Islet of Langerhans (tissue), 1 donor: Measurements from ENCODE around the gene TRAF3IP3.
"Not testable (repeated sequence)": the region's sequence is repeated elsewhere in the genome, so short reads cannot be mapped to it uniquely, and the experiment has no call there.

Source experiments
- FAIRE-seq: peaks from one replicate; lab custom pipeline; 2011; peaks lifted over from hg19 to GRCh38; lab: Jason Lieb, UNC

TRAF3IP3 gene

DNA sequence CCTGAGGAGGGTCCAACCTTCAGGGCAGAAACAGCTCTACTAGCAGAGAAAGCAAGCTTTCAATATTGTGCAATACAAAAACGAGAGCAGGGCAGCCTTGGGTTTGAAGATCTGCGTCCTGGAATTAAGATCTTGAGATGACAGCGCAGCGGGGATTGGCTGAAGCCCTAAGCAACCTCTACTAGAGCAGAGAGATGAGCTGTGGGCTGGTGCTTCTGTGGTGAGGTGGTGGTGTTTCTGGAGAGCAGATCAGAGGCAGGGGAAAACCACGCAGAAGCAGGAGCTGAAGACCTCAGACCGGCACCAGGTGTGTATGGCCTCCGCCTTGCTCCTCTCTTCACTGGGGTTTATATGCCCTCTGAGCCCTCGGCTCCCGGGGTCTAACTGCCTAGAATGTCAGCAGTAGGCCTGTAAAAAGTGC, 12.5 kb downstream of the TRAF3IP3 start:
- FAIRE-seq: no peak

DNA sequence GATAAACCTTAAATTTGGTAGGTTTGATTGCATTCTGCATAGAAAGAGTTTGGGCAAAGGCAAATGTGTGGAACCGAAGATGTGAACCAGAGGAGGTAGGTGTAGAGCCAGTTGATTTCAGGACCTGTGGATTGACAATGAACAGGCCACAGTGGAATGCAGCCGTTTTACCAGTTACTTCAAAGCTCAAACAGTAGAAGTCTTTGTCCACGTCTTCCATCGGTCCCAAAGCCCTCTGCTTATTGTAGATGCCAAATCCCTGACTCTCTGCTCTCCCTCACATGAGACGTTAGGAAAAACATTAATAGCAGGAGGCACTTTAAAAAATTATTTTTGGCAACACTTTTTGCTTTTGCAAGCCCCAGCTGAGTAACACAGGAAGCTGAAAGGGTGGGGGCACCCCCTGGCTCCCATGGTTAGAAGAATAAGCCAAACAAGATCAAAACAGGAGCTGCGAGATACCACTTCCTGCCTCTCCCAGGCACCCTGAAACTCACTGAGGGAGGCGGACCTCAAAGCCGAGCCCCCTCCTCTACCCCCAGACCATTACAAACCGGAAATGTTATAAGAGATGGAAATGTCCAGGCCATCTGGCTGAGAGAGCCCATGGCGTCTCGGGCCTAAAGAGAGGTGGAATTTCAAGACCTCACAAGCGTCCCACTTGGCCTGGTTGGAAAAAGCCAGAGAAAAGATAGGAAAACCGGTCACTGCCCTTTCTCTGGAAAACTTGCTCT, 13.5 kb downstream of the TRAF3IP3 start:
- FAIRE-seq: no peak

DNA sequence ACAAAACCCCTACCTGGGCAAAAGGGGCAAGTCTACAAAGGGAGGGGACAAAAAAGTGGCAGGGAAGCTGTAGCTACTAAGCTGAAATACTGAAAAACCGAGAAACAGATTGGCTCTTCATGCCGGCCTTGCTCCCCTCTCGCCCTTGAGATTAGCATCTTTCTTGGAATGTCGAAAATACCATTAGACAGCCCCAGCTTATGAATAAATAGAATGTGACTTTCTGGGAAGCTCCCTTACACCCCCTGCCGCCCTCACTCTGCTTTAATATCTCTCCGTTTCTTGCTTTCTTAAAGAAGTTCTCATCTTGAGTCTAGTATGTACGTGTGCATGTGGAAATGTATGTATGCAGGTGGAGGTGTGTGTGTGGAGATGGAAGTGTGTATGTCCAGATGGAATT, 14.1 kb downstream of the TRAF3IP3 start:
- FAIRE-seq: no peak

DNA sequence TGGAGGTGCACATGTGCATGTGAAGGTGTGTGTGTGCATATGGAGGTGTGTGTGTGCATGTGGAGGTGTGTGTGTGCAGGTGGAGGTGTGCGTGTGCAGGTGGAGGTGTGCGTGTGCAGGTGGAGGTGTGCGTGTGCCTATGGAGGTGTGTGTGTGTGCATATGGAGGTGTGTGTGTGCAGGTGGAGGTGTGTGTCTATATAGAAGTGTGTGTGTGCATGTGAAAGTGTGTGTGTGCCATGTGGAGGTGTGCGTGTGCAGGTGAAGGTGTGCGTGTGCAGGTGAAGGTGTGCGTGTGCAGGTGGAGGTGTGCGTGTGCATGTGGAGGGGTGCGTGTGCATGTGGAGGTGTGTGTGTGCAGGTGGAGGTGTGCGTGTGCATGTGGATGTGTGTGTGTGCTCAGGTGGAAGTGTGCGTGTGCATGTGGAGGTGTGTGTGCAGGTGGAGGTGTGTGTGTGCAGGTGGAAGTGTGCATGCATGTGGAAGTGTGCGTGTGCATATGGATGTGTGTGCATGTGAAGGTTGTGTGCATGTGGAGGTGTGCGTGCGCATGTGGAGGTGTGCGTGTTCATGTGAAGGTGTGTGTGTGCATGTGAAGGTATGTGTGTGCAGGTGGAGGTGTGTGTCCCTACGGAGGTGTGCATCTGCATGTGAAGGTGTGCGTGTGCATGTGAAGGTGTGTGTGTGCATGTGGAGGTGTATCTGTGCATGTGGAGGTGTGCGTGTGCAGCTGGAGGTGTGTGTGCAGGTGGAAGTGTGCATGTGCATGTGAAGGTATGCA, 15.0 kb downstream of the TRAF3IP3 start:
- FAIRE-seq: no peak

DNA sequence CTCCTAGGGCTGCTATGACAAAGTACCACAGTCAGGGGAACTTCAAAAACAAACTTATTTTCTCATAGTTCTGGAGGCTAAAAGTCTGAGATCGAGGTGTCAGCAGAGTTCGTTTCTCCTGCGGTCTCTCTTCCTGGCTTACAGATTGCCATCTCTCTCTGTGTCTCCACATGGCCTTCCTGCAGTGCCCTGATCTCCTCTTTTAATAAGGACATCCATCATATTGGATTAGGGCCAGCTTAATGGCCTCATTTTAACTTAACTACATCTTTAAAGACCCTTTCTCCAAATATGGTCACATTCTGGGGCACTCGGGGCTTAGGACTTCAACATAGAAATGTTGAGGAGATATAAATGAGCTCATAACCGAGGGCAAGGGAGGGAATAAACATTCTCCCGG, 16.3 kb downstream of the TRAF3IP3 start:
- FAIRE-seq: no peak

DNA sequence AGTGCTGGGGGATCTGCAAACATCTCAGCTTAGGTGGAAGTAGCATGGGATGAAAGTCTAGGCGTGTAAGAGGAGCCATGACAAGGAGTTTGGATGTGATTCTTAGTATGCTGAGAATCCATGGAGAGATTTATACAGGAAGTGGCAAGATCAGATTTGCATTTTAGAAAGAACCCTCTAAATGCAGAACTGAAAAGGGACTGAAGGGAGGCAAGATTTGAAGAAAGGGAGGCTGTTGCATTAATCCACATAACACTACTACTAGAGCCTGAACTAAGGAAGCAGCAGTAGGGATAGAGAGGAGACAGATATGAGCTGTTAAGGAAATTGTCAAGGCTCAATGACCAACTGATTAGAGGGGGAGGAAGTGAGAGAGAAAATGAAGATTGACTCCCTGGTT, 18.7 kb downstream of the TRAF3IP3 start:
- FAIRE-seq: no peak

DNA sequence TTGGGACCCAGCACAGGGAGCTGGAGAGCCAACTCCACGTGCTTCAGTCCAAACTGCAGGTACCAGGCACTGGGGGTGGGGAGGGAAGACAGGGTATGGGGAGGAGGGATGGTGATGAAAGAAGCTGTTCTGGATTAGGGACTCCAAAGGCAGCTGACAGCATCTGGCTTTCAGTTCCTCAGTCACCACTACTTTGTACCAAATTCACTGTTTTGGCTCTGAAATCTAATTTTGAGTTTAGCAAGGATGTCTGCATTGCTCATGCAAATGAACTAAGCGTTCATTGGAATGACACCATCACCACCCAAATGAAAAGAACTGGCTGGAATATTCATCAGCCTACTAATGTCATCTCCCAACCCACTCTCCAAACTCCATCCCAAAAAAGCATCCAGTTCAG, 19.8 kb downstream of the TRAF3IP3 start:
- FAIRE-seq: no peak

DNA sequence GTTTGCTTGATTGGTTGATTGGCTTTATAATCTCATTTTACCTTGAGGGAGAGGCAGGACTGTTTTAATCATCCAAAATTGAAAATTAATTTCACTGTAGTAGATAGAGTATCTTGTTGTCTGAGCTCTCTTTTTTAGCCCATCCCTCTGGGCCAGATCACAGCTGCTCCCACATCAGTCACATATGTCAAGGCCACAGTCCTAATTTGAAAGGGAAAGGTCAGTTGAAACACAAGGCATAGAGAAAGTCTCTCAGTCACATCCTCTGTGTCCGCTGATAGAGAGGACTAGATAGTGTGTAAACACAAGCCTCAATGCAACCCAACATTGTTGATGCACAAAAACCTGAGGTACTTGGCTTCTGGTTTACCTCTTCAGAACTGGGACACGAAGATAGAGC, 21.7 kb downstream of the TRAF3IP3 start:
- no peak for FAIRE-seq

DNA sequence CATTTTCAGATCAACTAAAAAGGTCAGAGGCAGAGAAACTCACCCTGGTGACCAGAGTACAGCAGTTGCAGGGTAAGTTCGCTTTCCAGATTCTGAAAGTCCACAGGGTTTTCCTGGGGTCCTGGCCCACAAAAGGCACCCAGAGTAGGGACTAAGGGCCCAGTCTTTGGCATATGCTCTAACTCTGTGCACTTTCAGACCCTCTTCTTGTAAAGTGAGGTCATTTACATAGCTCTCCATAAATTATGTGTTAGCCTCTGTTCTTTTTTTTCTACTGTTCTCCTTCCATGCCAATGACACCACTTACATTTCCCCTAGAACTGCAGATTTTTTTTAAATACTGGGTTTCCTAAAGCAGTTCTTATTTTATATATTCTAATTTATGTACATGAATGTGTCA, 22.2 kb downstream of the TRAF3IP3 start:
- FAIRE-seq: no peak

DNA sequence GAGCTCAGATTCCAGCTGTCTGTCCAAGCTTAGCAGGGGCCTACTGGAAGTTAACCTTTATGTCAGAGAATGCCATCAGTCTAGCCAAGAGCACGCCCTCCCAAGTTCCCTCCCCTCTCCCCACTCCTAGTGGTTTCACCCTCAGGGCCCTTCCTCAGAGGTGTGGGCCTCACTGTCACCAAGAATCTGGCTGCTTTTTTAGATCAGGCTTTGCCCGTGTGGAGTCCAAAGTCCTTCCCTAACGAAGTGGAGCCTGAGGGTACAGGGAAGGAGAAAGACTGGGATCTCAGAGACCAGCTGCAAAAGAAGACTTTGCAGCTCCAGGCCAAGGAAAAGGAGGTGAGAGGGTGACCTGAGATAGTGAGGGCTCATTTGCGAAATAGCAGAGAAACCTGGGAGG, 24.4 kb downstream of the TRAF3IP3 start:
- no peak for FAIRE-seq

DNA sequence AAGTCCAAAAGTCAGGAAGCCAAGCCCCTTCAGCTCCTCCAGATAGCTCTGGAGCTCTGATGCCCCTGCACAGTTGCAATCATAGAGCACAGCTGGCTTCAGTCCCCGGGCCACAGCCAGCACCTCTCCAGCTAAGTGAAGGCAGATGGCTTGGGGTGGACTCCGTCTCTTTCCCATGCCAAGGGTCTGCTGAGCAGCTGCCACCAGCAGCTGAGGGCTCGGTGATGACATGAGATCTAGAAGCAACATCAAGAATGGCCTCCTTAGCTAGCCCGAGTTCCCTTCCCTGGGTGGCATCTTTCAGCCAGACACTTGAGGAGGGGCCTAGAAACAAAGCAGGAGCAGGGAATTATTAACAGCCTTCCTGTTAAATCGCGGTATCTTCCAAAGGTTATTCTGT, 27.5 kb downstream of the TRAF3IP3 start:
- FAIRE-seq: no peak

DNA sequence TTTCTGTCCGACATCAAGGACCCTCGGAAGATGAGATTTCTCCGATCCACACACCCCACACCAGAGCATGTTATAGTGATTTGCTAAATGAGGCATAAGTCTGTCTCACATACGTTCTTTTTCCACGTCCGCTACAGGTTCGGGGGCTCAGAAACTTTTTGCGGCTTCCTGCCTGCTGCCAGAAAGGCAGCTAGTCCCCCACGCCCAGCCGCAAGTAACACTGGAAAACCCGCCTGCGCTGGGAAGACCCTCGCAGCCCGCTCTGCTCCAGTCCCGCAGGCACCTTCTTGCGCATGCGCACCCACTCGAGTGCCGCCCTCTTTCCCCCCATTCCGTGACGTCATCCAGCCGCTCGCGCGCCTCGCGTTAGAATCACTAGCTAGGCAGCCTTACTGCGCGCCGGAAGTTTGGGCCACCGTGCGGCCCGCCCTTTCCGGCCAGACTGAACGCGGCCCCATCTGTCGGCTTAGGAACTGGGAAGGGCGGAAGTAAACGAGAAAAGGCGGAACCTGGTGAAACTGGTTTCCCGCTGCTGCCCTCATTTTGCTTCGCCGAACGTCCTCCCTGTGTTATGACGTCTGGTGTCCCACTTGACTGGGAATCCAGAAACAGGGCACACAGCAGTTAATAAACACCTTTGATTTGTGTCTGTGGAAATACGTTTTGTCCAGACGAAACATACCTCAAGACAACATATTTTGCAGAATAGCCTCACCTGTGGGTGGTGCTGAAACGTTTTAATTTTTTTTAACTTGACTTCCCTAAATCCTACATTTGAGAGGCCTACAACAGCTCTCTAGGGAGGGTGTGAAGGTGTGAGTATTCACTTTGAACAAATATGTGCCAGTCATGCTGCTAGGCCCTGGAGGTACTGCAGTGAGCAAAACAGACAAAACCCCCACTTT, 28.7 kb downstream of the TRAF3IP3 start, which contains the start of gene C1orf74:
Gene C1orf74, minus strand, starts transcription at position 295 of the 905 bp plus-strand sequence. CDS start 925 bp downstream, outside the sequence.
- FAIRE-seq: peak; percentile 79

DNA sequence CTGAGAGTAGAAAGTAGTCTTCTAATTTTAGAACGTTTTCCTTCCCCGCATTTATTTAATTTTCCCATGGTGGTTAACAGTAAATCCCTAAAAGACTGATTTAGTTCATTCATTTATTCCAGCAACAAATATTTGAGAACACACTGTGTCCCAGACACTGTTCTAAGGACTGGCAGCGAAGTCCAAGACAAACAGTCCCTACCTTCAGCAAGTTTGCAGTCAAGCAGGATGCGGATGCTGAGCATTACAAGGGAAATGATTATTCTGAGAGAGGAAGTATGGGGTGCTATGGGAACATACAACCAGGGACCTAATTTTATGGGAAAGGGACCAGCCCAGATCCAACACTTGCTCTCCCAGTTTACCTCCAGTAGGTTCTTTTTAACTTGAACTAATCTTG, 29.7 kb downstream of the TRAF3IP3 start:
- no peak for FAIRE-seq

DNA sequence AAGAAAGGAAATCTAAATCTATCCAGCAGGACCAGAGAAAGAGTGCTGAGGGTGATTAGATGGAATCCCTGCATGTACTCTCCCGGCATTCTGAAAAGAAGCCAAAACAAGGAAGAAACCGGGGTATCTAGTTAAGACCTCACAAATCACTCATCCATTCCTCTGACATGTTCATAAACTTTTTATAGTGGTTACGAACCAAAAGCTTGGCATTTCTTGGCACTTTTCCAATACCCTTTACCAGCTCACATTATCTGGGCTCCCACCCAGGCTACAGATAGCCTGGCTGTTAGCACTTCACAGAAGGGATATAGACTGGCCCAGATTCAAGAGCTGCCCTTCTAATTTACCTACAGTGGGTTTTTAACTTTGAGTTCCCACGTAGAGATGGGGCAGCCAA, 30.3 kb downstream of the TRAF3IP3 start:
- FAIRE-seq: no peak

DNA sequence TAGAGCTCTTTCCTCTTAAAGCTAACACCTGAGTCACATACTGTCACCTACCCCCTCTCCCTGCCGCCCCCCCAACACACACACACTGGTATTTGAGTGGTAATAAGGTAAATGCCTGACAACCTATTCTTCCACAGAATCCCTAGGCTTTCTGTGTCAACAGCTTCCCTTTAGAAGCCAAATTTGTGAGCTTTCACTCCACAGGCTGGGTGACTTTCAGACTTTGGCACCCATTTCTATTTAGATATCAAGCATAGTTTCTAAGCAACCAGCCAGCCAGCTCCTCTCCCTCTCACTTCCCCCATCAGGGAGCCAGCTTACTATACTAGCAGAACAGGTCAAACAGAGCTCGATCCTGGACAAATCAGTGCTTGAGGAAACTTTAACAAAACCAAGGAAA, 31.7 kb downstream of the TRAF3IP3 start:
- no peak for FAIRE-seq

DNA sequence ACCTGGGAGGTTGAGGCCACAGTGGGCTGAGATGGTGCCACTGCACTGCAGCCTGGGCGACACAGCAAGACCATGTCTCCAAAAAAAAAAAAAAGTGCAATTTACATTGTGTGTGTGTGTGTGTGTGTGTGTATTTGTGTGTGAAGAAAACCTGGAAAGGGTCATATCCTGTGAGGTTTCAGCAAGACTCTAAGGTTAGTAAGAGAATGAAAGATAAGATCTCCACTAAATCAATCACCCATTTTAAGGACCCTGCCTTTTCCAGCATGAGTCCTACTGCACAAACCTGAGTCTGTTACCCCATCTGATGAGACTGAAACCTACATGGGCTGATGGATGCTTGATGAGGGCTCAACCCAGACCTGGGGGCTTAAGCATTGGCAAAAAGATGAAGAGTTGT, 33.4 kb downstream of the TRAF3IP3 start:
- no peak for FAIRE-seq

DNA sequence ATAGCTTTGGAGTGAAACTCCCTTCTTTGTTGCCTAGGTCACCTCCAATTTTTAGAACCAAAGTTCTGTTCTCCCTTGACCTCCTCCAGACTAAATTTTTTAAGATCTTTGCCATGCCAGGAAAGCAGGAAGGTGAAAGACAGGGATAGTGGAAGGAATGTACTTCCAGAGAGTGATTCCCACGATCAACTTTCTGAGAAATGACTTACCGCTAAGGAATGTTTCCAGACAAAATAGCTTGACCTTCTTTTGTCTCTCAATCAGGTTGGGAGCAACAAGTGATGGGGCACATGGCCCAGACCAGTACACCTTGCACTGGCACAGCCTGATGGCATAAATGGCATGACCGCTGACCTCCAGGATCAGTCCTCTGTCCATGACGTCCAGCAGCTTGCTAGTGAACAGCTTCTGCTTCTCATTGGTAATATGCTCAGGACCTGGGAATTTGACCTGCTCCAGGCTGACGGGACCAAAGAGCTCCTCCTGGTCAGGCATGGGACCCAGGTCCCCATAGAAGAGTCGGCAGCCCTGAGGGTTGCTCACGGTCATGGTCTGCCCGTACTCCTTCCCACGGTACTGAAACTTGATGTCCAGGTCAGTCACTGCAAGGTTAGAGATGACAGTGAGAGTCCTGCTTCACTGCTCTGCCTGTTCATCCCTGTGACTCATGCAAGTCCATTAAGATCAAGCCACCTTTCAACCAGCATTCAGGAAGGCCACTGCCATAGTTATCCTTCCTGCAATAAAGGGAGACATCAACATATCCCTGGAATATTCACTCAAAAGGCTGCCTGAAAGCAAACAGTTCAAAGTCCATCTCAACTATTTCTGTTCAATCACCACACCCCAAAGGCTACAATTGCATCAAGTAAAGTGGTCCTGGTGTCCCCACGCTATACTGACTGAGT, 34.7 kb downstream of the TRAF3IP3 start:
- FAIRE-seq: no peak

DNA sequence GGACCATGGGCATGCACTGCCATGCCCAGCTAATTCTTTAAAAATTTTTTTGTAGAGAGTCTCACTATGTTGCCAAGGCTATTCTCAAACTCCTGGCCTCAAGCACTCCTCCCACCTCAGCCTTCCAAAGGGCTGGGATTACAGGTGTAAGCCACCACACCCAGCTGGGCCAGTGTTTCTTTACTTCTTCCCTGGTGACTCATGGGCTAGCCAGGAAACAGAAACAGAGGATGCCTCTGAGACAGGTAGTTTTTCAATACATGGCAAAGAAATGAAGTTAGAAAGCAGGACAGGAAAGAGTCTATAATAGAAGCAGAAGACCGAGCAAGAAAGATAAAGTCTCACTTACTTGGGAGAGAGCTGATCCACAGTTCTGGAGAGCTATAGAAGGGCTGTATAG, 36.1 kb downstream of the TRAF3IP3 start:
- FAIRE-seq: no peak

DNA sequence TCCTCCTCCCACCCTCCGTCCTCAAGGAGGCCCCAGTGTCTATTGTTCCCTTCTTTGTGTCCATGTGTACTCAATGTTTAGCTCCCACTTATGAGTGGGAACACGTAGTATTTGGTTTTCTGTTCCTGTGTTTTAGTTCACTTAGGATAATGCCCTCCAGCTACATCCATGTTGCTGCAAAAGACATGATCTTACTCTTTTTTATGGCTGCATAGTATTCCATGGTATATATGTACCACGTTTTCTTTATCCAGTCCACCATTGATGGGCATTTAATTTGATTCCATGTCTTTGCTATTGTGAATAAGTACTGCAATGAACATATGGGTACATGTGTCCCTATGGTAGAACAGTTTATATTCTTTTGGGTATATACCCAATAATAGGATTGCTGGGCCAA, 37.9 kb downstream of the TRAF3IP3 start:
- not testable (repeated sequence) for FAIRE-seq

DNA sequence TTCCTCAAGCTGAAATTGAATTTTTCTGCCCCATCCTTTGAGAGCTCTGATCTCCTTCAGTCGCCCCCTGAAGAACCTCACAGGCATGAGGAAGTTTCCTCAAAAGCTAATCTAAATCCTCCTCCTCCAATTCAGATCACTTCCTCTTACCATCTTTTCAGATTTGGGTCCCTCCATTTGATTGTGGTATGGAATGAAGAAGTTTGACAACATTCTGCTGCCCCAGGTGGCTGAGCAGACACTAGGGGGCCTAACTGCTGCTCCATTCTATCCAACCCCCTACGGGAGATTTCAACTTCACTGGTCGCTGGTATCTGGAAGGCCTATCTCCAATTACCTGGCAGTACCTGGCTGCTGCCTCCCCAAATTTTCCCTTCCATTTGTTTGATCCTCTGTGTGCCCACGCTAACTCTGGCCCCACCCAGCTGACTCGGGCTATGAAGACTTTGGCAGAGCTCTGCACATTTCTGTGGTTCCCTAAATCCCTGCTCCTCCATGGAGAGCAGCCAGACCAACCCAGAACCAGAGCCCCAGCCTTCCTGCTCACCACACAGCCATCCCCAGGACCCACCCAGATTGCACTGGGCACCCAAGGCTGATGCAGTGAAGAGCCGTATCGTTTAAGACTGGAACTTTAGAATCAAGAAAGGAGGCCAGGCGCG, 42.3 kb downstream of the TRAF3IP3 start:
- no peak for FAIRE-seq
